HEK293 (cell line): Measurements from ENCODE around the gene CFAP300.

ENCODE experiments used
- CTCF ChIA-PET: fragments of 350-600 bp; formaldehyde crosslinking; extraction: SDS; loops from one replicate; lab custom pipeline; 2021; ENCODE audit warnings: antibody characterized with exemption; lab: Yijun Ruan, JAX
- POLR2A ChIA-PET: fragments of 300-600 bp; formaldehyde crosslinking; extraction: SDS; loops from one replicate; lab custom pipeline; 2020; ENCODE audit warnings: antibody characterized with exemption, inconsistent platforms; lab: Yijun Ruan, JAX
- H3K27ac ChIP-seq: fragments of 200-500 bp; sonication (Bioruptor generic); 2 replicates; pipeline ENCODE4 v1.5.1; 2014; ENCODE audit warnings: low read depth, low read length, control low read depth, inconsistent platforms; ENCODE audit errors: extremely low read depth
- H3K36me3 ChIP-seq, 2 experiments: fragments of 200-500 bp in 1 of 2; sonication (Bioruptor generic) in 1 of 2; 1 replicate in 1 of 2; 2 replicates in 1 of 2; pipeline ENCODE4 v1.5.1; 2014 to 2017; ENCODE audit warnings: inconsistent platforms in 2 of 2, low read length in 2 of 2; ENCODE audit not compliant: control insufficient read depth in 2 of 2, insufficient read depth in 1 of 2
- H3K4me1 ChIP-seq: fragments of 200-500 bp; sonication (Bioruptor generic); 2 replicates; pipeline ENCODE4 v1.5.1; 2014; ENCODE audit warnings: mild to moderate bottlenecking, low read length, inconsistent platforms; ENCODE audit not compliant: control insufficient read depth, insufficient read depth
- H3K4me3 ChIP-seq: 2 replicates; pipeline ENCODE4 v1.5.1; 2011; ENCODE audit warnings: low read depth, mild to moderate bottlenecking, control low read depth, low read length, moderate library complexity
- H3K9me3 ChIP-seq: fragments of 200-500 bp; sonication (Bioruptor generic); 2 replicates; pipeline ENCODE4 v1.5.1; 2014; ENCODE audit warnings: low read depth, low read length, inconsistent platforms; ENCODE audit not compliant: control insufficient read depth, insufficient read depth
- BCL11B ChIP-seq: fragments of 450-650 bp; formaldehyde crosslinking; IDR thresholded peaks from 2 replicates; pipeline ENCODE4 v1.5.1; 2016; ENCODE audit warnings: low read depth, missing biosample characterization, missing genetic modification characterization
- FEZF1 ChIP-seq: fragments of 450-650 bp; formaldehyde crosslinking; IDR thresholded peaks from 2 replicates; pipeline ENCODE4 v1.5.1; 2016; ENCODE audit warnings: missing biosample characterization, missing genetic modification characterization
- GFI1B ChIP-seq: fragments of 450-650 bp; formaldehyde crosslinking; IDR thresholded peaks from 2 replicates; pipeline ENCODE4 v1.5.1; 2016; ENCODE audit warnings: missing biosample characterization, missing genetic modification characterization
- GLIS1 ChIP-seq: fragments of 450-650 bp; formaldehyde crosslinking; IDR thresholded peaks from 2 replicates; pipeline ENCODE4 v1.5.1; 2016; ENCODE audit warnings: missing biosample characterization, missing genetic modification characterization
- GLIS2 ChIP-seq: fragments of 450-650 bp; formaldehyde crosslinking; IDR thresholded peaks from 2 replicates; pipeline ENCODE4 v1.5.1; 2016; ENCODE audit warnings: missing biosample characterization, missing genetic modification characterization
- HOXD13 ChIP-seq: sonication (generic); formaldehyde crosslinking; IDR thresholded peaks from 2 replicates; pipeline ENCODE4 v1.8.0; 2022; ENCODE audit warnings: missing genetic modification reagents, borderline replicate concordance
- KLF10 ChIP-seq: fragments of 450-650 bp; IDR thresholded peaks from 2 replicates; pipeline ENCODE4 v1.5.1; 2018; ENCODE audit warnings: missing biosample characterization, mild to moderate bottlenecking, missing genetic modification characterization
- PRDM1 ChIP-seq: fragments of 450-650 bp; formaldehyde crosslinking; IDR thresholded peaks from 2 replicates; pipeline ENCODE4; 2016; ENCODE audit warnings: missing biosample characterization, missing genetic modification characterization
- SP2 ChIP-seq: fragments of 450-650 bp; formaldehyde crosslinking; IDR thresholded peaks from 2 replicates; pipeline ENCODE4 v1.5.1; 2016; ENCODE audit warnings: missing biosample characterization, missing genetic modification characterization
- SP3 ChIP-seq: fragments of 450-650 bp; formaldehyde crosslinking; IDR thresholded peaks from 2 replicates; pipeline ENCODE4 v1.5.1; 2016; ENCODE audit warnings: missing biosample characterization, missing genetic modification characterization
- ZEB2 ChIP-seq: fragments of 450-650 bp; formaldehyde crosslinking; IDR thresholded peaks from 2 replicates; pipeline ENCODE4 v1.5.1; 2016; ENCODE audit warnings: missing biosample characterization, missing genetic modification characterization
- ZIC2 ChIP-seq: fragments of 450-650 bp; formaldehyde crosslinking; IDR thresholded peaks from 2 replicates; pipeline ENCODE4 v1.5.1; 2016; ENCODE audit warnings: missing biosample characterization, missing genetic modification characterization
- ZNF239 ChIP-seq: fragments of 450-650 bp; formaldehyde crosslinking; IDR thresholded peaks from 2 replicates; pipeline ENCODE4 v1.5.1; 2016; ENCODE audit warnings: missing biosample characterization, missing genetic modification characterization
- ZNF335 ChIP-seq: fragments of 450-650 bp; formaldehyde crosslinking; conservative IDR thresholded peaks from 2 replicates; pipeline ENCODE4 v1.5.1; 2016; ENCODE audit warnings: missing biosample characterization, missing genetic modification characterization
- ZNF366 ChIP-seq: fragments of 450-650 bp; formaldehyde crosslinking; conservative IDR thresholded peaks from 2 replicates; pipeline ENCODE4 v1.5.1; 2016; ENCODE audit warnings: missing biosample characterization, missing genetic modification characterization
- ZNF558 ChIP-seq: fragments of 450-650 bp; formaldehyde crosslinking; IDR thresholded peaks from 2 replicates; pipeline ENCODE4 v1.5.1; 2016; ENCODE audit warnings: missing biosample characterization, missing genetic modification characterization
- ZNF621 ChIP-seq: fragments of 450-650 bp; formaldehyde crosslinking; IDR thresholded peaks from 2 replicates; pipeline ENCODE4 v1.5.1; 2017; ENCODE audit warnings: missing biosample characterization, missing genetic modification characterization
- ZNF777 ChIP-seq: fragments of 450-650 bp; formaldehyde crosslinking; IDR thresholded peaks from 2 replicates; pipeline ENCODE4 v1.5.1; 2017; ENCODE audit warnings: missing biosample characterization, missing genetic modification characterization, borderline replicate concordance
- ZNF837 ChIP-seq: fragments of 450-650 bp; formaldehyde crosslinking; IDR thresholded peaks from 2 replicates; pipeline ENCODE4 v1.5.1; 2016; ENCODE audit warnings: missing biosample characterization, missing genetic modification characterization
- ZNF843 ChIP-seq: fragments of 450-650 bp; formaldehyde crosslinking; IDR thresholded peaks from 2 replicates; pipeline ENCODE4 v1.5.1; 2016; ENCODE audit warnings: missing biosample characterization, missing genetic modification characterization
- TF ChIP-seq, protein P1 (sequence below): fragments of 450-650 bp; formaldehyde crosslinking; IDR thresholded peaks from 2 replicates; pipeline ENCODE4 v1.5.1; 2016; ENCODE audit warnings: missing biosample characterization, missing genetic modification characterization
- TF ChIP-seq, protein P2 (sequence below): fragments of 450-650 bp; formaldehyde crosslinking; IDR thresholded peaks from 2 replicates; pipeline ENCODE4 v1.5.1; 2017; ENCODE audit warnings: missing biosample characterization, missing genetic modification characterization
- TF ChIP-seq, protein P3 (sequence below): fragments of 450-650 bp; formaldehyde crosslinking; IDR thresholded peaks from 2 replicates; pipeline ENCODE4 v1.5.1; 2017; ENCODE audit warnings: missing biosample characterization, missing genetic modification characterization
- TF ChIP-seq, protein P4 (sequence below): fragments of 450-650 bp; formaldehyde crosslinking; IDR thresholded peaks from 2 replicates; pipeline ENCODE4 v1.5.1; 2016; ENCODE audit warnings: missing biosample characterization, missing genetic modification characterization
- TF ChIP-seq, protein P5 (sequence below): fragments of 450-650 bp; formaldehyde crosslinking; IDR thresholded peaks from 2 replicates; pipeline ENCODE4 v1.5.1; 2016; ENCODE audit warnings: missing biosample characterization, missing genetic modification characterization
- TF ChIP-seq, protein P6 (sequence below): fragments of 450-650 bp; formaldehyde crosslinking; optimal IDR thresholded peaks from 2 replicates; pipeline ENCODE3; 2016; ENCODE audit warnings: missing biosample characterization, mild to moderate bottlenecking, missing genetic modification characterization

The CFAP300 gene

DNA sequence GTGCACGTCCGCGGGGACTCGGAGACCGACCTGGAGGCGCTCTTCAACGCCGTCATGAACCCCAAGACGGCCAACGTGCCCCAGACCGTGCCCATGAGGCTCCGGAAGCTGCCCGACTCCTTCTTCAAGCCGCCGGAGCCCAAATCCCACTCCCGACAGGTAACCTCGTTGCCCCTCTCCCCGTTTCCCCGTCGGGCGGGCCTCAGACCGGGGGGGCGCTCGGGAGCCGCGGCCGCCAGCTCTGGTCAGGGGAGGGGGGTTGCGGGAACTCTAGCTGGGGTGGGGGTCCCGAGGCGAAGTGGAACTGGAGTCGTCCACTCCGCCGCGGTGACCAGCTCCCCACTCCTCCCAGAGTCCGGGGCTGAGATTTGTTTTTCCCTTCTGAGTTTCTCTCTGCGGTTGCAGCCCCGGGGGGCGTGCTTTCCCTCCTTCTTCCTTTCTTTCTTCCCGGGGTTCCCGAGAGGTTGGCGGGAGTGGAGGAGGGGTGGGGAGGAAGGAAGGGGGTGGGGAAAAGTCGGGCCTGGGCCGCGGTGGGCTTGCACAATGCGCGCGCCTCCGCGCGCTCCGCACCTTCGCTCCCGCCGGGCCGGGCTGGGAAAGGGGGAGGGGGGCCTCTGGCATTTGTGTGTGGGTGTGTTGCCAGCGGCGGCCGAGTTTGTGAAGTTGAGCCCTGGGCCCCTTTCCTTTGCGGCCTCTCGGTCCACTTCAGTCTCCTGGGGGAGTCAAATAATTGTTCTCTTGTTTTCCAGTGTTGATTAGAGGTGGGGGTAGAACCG, 64.0 kb downstream of the CFAP300 start:
- CTCF ChIA-PET = interaction anchor here (0.9 kb wide), 1 partner anchor 158 kb away, joined by 3 read pairs; no protein-coding TSS in a partner anchor
- peak overlapping the region; percentile 97 for H3K4me3 ChIP-seq
- H3K27ac ChIP-seq = peak overlapping the region; percentile 92
- H3K9me3 ChIP-seq = no peaks in the 10 kb centered on the region
- no peaks in the 10 kb centered on the region for H3K36me3 ChIP-seq
- peaks cover 7% of the 10 kb centered on the region; the same call in 1 of the 2 replicates for H3K4me1 ChIP-seq
- POLR2A ChIA-PET = interaction anchor here (0.6 to 1.0 kb wide), 4 partner anchors 9 to 159 kb away, joined by 3 to 6 read pairs (median 4); no protein-coding TSS in a partner anchor
- TF ChIP-seq ZNF335 (tag by site-specific recombination) (peak; percentile 6), ZIC2 (tag by site-specific recombination) (peak; percentile 56), KLF10 (tag by site-specific recombination) (peak; percentile 59; the same call in 1 of the 2 replicates), ZNF366 (tag by site-specific recombination) (0 out of 2 replicates have a peak, but pooled peaks have one; percentile 53), ZNF239 (no peak), GFI1B (tag by site-specific recombination) (0 out of 2 replicates have a peak, but pooled peaks have one; percentile 62), ZNF558 (tag by site-specific recombination) (no peak), ZNF777 (tag by site-specific recombination) (0 out of 2 replicates have a peak, but pooled peaks have one; percentile 22), SP2 (tag by site-specific recombination) (peak; percentile 42), PRDM1 (tag by site-specific recombination) (0 out of 2 replicates have a peak, but pooled peaks have one; percentile 60), GLIS1 (tag by site-specific recombination) (peak; percentile 57; the same call in 1 of the 2 replicates), ZNF621 (tag by site-specific recombination) (no peak), BCL11B (tag by site-specific recombination) (peak; percentile 27; the same call in 1 of the 2 replicates), ZEB2 (peak; percentile 57; the same call in 1 of the 2 replicates), ZNF837 (tag by site-specific recombination) (no peak), HOXD13 (CRISPR knock-in tag) (no peak), FEZF1 (peak; percentile 78), ZNF843 (tag by site-specific recombination) (no peak), SP3 (tag by site-specific recombination) (peak; percentile 37; the same call in 1 of the 2 replicates), GLIS2 (peak; percentile 77)
- TF ChIP-seq, protein P1, sequence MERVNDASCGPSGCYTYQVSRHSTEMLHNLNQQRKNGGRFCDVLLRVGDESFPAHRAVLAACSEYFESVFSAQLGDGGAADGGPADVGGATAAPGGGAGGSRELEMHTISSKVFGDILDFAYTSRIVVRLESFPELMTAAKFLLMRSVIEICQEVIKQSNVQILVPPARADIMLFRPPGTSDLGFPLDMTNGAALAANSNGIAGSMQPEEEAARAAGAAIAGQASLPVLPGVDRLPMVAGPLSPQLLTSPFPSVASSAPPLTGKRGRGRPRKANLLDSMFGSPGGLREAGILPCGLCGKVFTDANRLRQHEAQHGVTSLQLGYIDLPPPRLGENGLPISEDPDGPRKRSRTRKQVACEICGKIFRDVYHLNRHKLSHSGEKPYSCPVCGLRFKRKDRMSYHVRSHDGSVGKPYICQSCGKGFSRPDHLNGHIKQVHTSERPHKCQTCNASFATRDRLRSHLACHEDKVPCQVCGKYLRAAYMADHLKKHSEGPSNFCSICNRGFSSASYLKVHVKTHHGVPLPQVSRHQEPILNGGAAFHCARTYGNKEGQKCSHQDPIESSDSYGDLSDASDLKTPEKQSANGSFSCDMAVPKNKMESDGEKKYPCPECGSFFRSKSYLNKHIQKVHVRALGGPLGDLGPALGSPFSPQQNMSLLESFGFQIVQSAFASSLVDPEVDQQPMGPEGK (tag by site-specific recombination) = peak; percentile 65
- TF ChIP-seq, protein P2, sequence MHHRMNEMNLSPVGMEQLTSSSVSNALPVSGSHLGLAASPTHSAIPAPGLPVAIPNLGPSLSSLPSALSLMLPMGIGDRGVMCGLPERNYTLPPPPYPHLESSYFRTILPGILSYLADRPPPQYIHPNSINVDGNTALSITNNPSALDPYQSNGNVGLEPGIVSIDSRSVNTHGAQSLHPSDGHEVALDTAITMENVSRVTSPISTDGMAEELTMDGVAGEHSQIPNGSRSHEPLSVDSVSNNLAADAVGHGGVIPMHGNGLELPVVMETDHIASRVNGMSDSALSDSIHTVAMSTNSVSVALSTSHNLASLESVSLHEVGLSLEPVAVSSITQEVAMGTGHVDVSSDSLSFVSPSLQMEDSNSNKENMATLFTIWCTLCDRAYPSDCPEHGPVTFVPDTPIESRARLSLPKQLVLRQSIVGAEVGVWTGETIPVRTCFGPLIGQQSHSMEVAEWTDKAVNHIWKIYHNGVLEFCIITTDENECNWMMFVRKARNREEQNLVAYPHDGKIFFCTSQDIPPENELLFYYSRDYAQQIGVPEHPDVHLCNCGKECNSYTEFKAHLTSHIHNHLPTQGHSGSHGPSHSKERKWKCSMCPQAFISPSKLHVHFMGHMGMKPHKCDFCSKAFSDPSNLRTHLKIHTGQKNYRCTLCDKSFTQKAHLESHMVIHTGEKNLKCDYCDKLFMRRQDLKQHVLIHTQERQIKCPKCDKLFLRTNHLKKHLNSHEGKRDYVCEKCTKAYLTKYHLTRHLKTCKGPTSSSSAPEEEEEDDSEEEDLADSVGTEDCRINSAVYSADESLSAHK (tag by site-specific recombination) = no peak; the same call in 1 of the 2 replicates
- TF ChIP-seq, protein P3, sequence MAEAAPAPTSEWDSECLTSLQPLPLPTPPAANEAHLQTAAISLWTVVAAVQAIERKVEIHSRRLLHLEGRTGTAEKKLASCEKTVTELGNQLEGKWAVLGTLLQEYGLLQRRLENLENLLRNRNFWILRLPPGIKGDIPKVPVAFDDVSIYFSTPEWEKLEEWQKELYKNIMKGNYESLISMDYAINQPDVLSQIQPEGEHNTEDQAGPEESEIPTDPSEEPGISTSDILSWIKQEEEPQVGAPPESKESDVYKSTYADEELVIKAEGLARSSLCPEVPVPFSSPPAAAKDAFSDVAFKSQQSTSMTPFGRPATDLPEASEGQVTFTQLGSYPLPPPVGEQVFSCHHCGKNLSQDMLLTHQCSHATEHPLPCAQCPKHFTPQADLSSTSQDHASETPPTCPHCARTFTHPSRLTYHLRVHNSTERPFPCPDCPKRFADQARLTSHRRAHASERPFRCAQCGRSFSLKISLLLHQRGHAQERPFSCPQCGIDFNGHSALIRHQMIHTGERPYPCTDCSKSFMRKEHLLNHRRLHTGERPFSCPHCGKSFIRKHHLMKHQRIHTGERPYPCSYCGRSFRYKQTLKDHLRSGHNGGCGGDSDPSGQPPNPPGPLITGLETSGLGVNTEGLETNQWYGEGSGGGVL (tag by site-specific recombination) = peak; percentile 53
- TF ChIP-seq, protein P4, sequence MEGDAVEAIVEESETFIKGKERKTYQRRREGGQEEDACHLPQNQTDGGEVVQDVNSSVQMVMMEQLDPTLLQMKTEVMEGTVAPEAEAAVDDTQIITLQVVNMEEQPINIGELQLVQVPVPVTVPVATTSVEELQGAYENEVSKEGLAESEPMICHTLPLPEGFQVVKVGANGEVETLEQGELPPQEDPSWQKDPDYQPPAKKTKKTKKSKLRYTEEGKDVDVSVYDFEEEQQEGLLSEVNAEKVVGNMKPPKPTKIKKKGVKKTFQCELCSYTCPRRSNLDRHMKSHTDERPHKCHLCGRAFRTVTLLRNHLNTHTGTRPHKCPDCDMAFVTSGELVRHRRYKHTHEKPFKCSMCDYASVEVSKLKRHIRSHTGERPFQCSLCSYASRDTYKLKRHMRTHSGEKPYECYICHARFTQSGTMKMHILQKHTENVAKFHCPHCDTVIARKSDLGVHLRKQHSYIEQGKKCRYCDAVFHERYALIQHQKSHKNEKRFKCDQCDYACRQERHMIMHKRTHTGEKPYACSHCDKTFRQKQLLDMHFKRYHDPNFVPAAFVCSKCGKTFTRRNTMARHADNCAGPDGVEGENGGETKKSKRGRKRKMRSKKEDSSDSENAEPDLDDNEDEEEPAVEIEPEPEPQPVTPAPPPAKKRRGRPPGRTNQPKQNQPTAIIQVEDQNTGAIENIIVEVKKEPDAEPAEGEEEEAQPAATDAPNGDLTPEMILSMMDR (tag by site-specific recombination) = peak; percentile 76
- TF ChIP-seq, protein P5, sequence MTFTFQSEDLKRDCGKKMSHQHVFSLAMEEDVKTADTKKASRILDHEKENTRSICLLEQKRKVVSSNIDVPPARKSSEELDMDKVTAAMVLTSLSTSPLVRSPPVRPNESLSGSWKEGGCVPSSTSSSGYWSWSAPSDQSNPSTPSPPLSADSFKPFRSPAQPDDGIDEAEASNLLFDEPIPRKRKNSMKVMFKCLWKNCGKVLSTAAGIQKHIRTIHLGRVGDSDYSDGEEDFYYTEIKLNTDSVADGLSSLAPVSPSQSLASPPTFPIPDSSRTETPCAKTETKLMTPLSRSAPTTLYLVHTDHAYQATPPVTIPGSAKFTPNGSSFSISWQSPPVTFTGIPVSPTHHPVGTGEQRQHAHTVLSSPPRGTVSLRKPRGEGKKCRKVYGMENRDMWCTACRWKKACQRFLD (tag by site-specific recombination) = no peak
- TF ChIP-seq, protein P6, sequence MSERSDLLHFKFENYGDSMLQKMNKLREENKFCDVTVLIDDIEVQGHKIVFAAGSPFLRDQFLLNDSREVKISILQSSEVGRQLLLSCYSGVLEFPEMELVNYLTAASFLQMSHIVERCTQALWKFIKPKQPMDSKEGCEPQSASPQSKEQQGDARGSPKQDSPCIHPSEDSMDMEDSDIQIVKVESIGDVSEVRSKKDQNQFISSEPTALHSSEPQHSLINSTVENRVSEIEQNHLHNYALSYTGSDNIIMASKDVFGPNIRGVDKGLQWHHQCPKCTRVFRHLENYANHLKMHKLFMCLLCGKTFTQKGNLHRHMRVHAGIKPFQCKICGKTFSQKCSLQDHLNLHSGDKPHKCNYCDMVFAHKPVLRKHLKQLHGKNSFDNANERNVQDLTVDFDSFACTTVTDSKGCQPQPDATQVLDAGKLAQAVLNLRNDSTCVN (tag by site-specific recombination) = peak; percentile 77
